Heart left ventricle (tissue), 16 donors: Measurements from ENCODE around the gene MAD2L1. TPM values are rescaled to one million over a fixed set of nuclear protein-coding genes. Genes with fewer than 3 reads are reported as not detected.

Experiments used
- ATAC-seq, 4 donors: fragments of 200-7000 bp; cut with Tn5 transposase; one replicate each; pipeline ENCODE4 v1.9.1; 2020 to 2022; ENCODE audit warnings: moderate library complexity in 4 of 4, mild to moderate bottlenecking in 3 of 4, moderate number of reproducible peaks in 1 of 4
- DNase-seq, 5 donors: peaks; one replicate each; pipeline ENCODE4 v3.0.0-alpha.2; 2020
- H3K27ac ChIP-seq, 12 donors: fragments of 200-600 bp; sonication (generic) in 4 of 12; one replicate each; pipeline versions ENCODE4 v1.5.0 to v1.8.0; 2016 to 2022; ENCODE audit warnings: mild to moderate bottlenecking in 2 of 12
- H3K27me3 ChIP-seq, 9 donors: fragments of 200-600 bp; sonication (generic) in 2 of 9; one replicate each; pipeline versions ENCODE4 v1.5.1 to v1.8.0; 2016 to 2022; ENCODE audit warnings: mild to moderate bottlenecking in 3 of 9
- H3K36me3 ChIP-seq, 9 donors: fragments of 200-600 bp; sonication (generic) in 2 of 9; one replicate each; pipeline versions ENCODE4 v1.5.0 to v1.8.0; 2018 to 2022; ENCODE audit warnings: mild to moderate bottlenecking in 2 of 9
- H3K4me1 ChIP-seq, 12 donors: fragments of 200-600 bp; sonication (generic) in 4 of 12; one replicate each; pipeline versions ENCODE4 v1.5.0 to v1.8.0; 2016 to 2022; ENCODE audit warnings: mild to moderate bottlenecking in 3 of 12
- H3K4me3 ChIP-seq, 12 donors: fragments of 200-600 bp; sonication (generic) in 4 of 12; one replicate each; pipeline versions ENCODE4 v1.5.0 to v1.8.0; 2017 to 2022; ENCODE audit warnings: mild to moderate bottlenecking in 9 of 12, moderate library complexity in 4 of 12
- H3K9me3 ChIP-seq, 12 donors: fragments of 200-600 bp; sonication (generic) in 4 of 12; one replicate each; pipeline versions ENCODE4 v1.5.0 to v1.8.0; 2016 to 2022; ENCODE audit warnings: mild to moderate bottlenecking in 1 of 12
- CTCF ChIP-seq, 12 donors: fragments of 200-600 bp; sonication (generic) in 4 of 12; IDR thresholded peaks; one replicate each; pipeline versions ENCODE4 v1.5.0 to v1.8.0; 2018 to 2022; ENCODE audit warnings: antibody characterized with exemption in 12 of 12, mild to moderate bottlenecking in 5 of 12
- POLR2A ChIP-seq, 2 donors: fragments of 450-650 bp; IDR thresholded peaks; one replicate each; pipeline ENCODE4 v1.6.1; 2017; ENCODE audit warnings: antibody characterized with exemption in 2 of 2, mild to moderate bottlenecking in 2 of 2, moderate library complexity in 2 of 2
- WGBS, 4 donors: extraction: QIAGEN DNeasy Blood & Tissue Kit in 2 of 4; methylation state at CpG; one replicate each; pipeline versions ENCODE4 v1.1.5 to v1.1.7; 2013 to 2018; 5-methylcytosine and 5-hydroxymethylcytosine counted together
- intact Hi-C, 10 donors: fragments of 100-400 bp; cut with DNase I; formaldehyde crosslinking; loops; one replicate each; pipeline versions ENCODE4 v1.11.1 to v1.14.2; 2022
- polyA plus RNA-seq, 2 donors: library from polyadenylated mRNA; stranded (reverse); fragments of 200-250 nt; gene quantifications; one replicate each; pipeline ENCODE4 v1.2.3, GENCODE V29; 2013
- total RNA-seq, 9 donors: library from RNA; depleted of rRNA in 2 of 9; stranded (reverse); fragments of >200 nt in 2 of 9; fragmentation: NEBNext Ultra II Directional in 3 of 9; extraction: Animal tissue kit (Norgen Biotek cat#: 25700) in 3 of 9; gene quantifications; one replicate each; pipeline versions ENCODE4 v1.1.0 to v1.2.4, GENCODE V29; 2016 to 2023
- donor health status: ischemic (EF 13 %, LVEDD 7.1; RV severe dilation, severe dysfunction).
- donor health status: healthy with polysubstance abuse.
- donor health status: DM: no; HTN: yes; CAD: no.
- donor health status: DM: no; HTN: no; CAD: no.
- donor health status: ischemic (EF 25% LVEDD 6.9; RV normal size, moderate dysfunction).
- donor health status: ischemic (EF 25% LVEDD 5.7; RV mildly dilated, moderate dysfunction).
- donor health status: healthy.
- donor health status: DM: yes; HTN: yes; CAD: no.
- donor health status: ischemic (EF 35%, LVEDD 5.7; RV mildly dilated, moderate dysfunction).
- donor health status: nonischemic (EF 11% LVEDD 7.7; RV severe dilation, severe dysfunction).
- donor health status: DM: yes; HTN: yes; CAD: no.
- donor health status: PGD.
- donor health status: ischemic (EF 29% LVEDD 5.4; RV normal size, mild dysfunction).
- donor health status: nonischemic (EF 23%, LVEDD 6.1; RV moderate dilation, normal function).

The MAD2L1 gene
- total and polyA plus RNA-seq, 11 donors: 0.44 to 6.0 (median 1.2) TPM

- peaks cover 0 to 3% (median 0%) of the 10 kb centered on the region in 12 donors for H3K4me1 ChIP-seq
- H3K9me3 ChIP-seq: no peaks in the 10 kb centered on the region
- TF ChIP-seq POLR2A (IDR thresholded peaks at IDR 0.05): no peak
- TF ChIP-seq CTCF (IDR thresholded peaks at IDR 0.05): no peak
- H3K27me3 ChIP-seq: no peaks in the 10 kb centered on the region
- intact Hi-C loops: no loop called here
- DNase-seq (no peak), ATAC-seq (no peak)
- no peak overlapping the region for H3K4me3 ChIP-seq
- H3K27ac ChIP-seq: no peak overlapping the region
- H3K36me3 ChIP-seq: no peaks in the 10 kb centered on the region
- WGBS, 4 donors: 78 to 80% (median 79%) methylated on average over 4 of the region's 4 CpGs
Observed at GRCh38 chr4:120008957-120009356, 57.7 kb downstream of the MAD2L1 start.

GRCh38 chr4:120007896-120008436 is 58.7 kb downstream of the MAD2L1 start:
- intact Hi-C loops: no loop called here

GRCh38 chr4:120007191-120007871 is 59.3 kb downstream of the MAD2L1 start:
- TF ChIP-seq POLR2A (IDR thresholded peaks at IDR 0.05) (no peak), CTCF (IDR thresholded peaks at IDR 0.05) (no peak)
- Histone ChIP-seq H3K27ac (no peak overlapping the region), H3K9me3 (no peaks in the 10 kb centered on the region), H3K4me1 (peaks cover 0 to 3% (median 0%) of the 10 kb centered on the region in 12 donors), H3K4me3 (no peak overlapping the region), H3K27me3 (no peaks in the 10 kb centered on the region), H3K36me3 (no peaks in the 10 kb centered on the region)
- 41 to 54% (median 43%) methylated on average over 5 of the region's 5 CpGs for WGBS, 4 donors
- intact Hi-C loops: no loop called here
- ATAC-seq (no peak), DNase-seq (no peak)

More at GRCh38 chr4:120007896-120008436, 58.7 kb downstream of the MAD2L1 start:
- ATAC-seq (no peak), DNase-seq (no peak)
- no peaks in the 10 kb centered on the region for H3K27me3 ChIP-seq
- H3K36me3 ChIP-seq: no peaks in the 10 kb centered on the region
- H3K27ac ChIP-seq: no peak overlapping the region
- TF ChIP-seq CTCF (IDR thresholded peaks at IDR 0.05) (no peak), POLR2A (IDR thresholded peaks at IDR 0.05) (no peak)
- peaks cover 0 to 3% (median 0%) of the 10 kb centered on the region in 12 donors for H3K4me1 ChIP-seq
- H3K9me3 ChIP-seq: no peaks in the 10 kb centered on the region
- WGBS, 4 donors: 78 to 86% (median 80%) methylated on average over 5 of the region's 5 CpGs
- no peak overlapping the region for H3K4me3 ChIP-seq
